IPS DF 4.7 (cell line): ENCODE results near the gene NOSTRIN.
"Not testable (repeated sequence)": the region's sequence is repeated elsewhere in the genome, so short reads cannot be mapped to it uniquely, and the experiment has no call there.

Experiments
- DNase-seq: peaks from one replicate; pipeline ENCODE4 v3.0.0-alpha.2; 2013; ENCODE audit warnings: low spot score; ENCODE audit errors: extremely low read depth

The NOSTRIN gene

GRCh38 chr2:168789776-168790175, 12.7 kb upstream of the NOSTRIN start:
- no peak for DNase-seq

- DNase-seq, result no peak
Measured at GRCh38 chr2:168790226-168790902, 12.1 kb upstream of the NOSTRIN start.

- DNase-seq, result not testable (repeated sequence)
Measured at GRCh38 chr2:168791140-168791539, 11.3 kb upstream of the NOSTRIN start.

- no peak for DNase-seq
Measured at GRCh38 chr2:168793596-168793995, 8.8 kb upstream of the NOSTRIN start.

GRCh38 chr2:168794968-168795367, 7.5 kb upstream of the NOSTRIN start:
- DNase-seq, result no peak

- no peak for DNase-seq
Measured at GRCh38 chr2:168796090-168796577, 6.3 kb upstream of the NOSTRIN start.

- no peak for DNase-seq
Measured at GRCh38 chr2:168796583-168797285, 5.7 kb upstream of the NOSTRIN start.

GRCh38 chr2:168797286-168797655, 5.2 kb upstream of the NOSTRIN start:
- DNase-seq, result no peak

- DNase-seq, result no peak
Measured at GRCh38 chr2:168798076-168798887, 4.2 kb upstream of the NOSTRIN start.

GRCh38 chr2:168798888-168799410, 3.5 kb upstream of the NOSTRIN start:
- DNase-seq, result no peak

- no peak for DNase-seq
Measured at GRCh38 chr2:168801471-168801870, 966 bp upstream of the NOSTRIN start.

- no peak for DNase-seq
Measured at GRCh38 chr2:168802859-168803725, 655 bp downstream of the NOSTRIN start.

GRCh38 chr2:168804214-168804613, 1.8 kb downstream of the NOSTRIN start:
- no peak for DNase-seq

- no peak for DNase-seq
Measured at GRCh38 chr2:168805615-168806014, 3.2 kb downstream of the NOSTRIN start.

GRCh38 chr2:168809537-168809936, 7.1 kb downstream of the NOSTRIN start:
- DNase-seq, result no peak

GRCh38 chr2:168810235-168810634, 7.8 kb downstream of the NOSTRIN start:
- no peak for DNase-seq

GRCh38 chr2:168811696-168812095, 9.3 kb downstream of the NOSTRIN start:
- no peak for DNase-seq

GRCh38 chr2:168814046-168814445, 11.6 kb downstream of the NOSTRIN start:
- DNase-seq, result no peak

GRCh38 chr2:168814939-168815907, 12.8 kb downstream of the NOSTRIN start:
- no peak for DNase-seq

GRCh38 chr2:168816369-168816768, 13.9 kb downstream of the NOSTRIN start:
- DNase-seq, result no peak
